H9 (cell line): ENCODE data around the gene EPS8L1. TPM values are rescaled to one million over a fixed set of nuclear protein-coding genes. Genes with fewer than 3 reads are reported as not detected.
A peak's percentile ranks its signal among the peaks of the same experiment; 100 is the strongest.

Experiments
- DNase-seq: peaks from one replicate; pipeline ENCODE4 v3.0.0-alpha.2; 2017
- H2AFZ ChIP-seq: one replicate; pipeline ENCODE4 v1.6.1; 2013; ENCODE audit warnings: mild to moderate bottlenecking, low read length, control low read depth, moderate library complexity
- H2AK5ac ChIP-seq: 2 replicates; pipeline ENCODE4 v1.6.1; 2013; ENCODE audit warnings: low read length, control low read depth, mixed read lengths; ENCODE audit not compliant: insufficient read length
- H2BK120ac ChIP-seq: one replicate; pipeline ENCODE4 v1.6.1; 2013; ENCODE audit warnings: low read depth, mild to moderate bottlenecking, low read length, control low read depth, inconsistent platforms; ENCODE audit not compliant: poor library complexity, severe bottlenecking
- H2BK12ac ChIP-seq: 2 replicates; pipeline ENCODE4 v1.6.1; 2013; ENCODE audit warnings: low read length, control low read depth, mixed read lengths, low read depth; ENCODE audit not compliant: insufficient read length
- H2BK15ac ChIP-seq: 2 replicates; pipeline ENCODE4 v1.6.1; 2013; ENCODE audit warnings: low read depth, low read length, control low read depth
- H2BK20ac ChIP-seq: one replicate; pipeline ENCODE4 v1.6.1; 2013; ENCODE audit warnings: low read depth, mild to moderate bottlenecking, low read length, control low read depth, inconsistent platforms; ENCODE audit not compliant: poor library complexity, severe bottlenecking
- H2BK5ac ChIP-seq: 2 replicates; pipeline ENCODE4 v1.6.1; 2013; ENCODE audit warnings: low read length, control low read depth, mixed read lengths; ENCODE audit not compliant: insufficient read length
- H3K14ac ChIP-seq: 2 replicates; pipeline ENCODE4 v1.6.1; 2013; ENCODE audit warnings: low read length, control low read depth; ENCODE audit not compliant: insufficient read depth
- H3K18ac ChIP-seq: 2 replicates; pipeline ENCODE4 v1.6.1; 2013; ENCODE audit warnings: low read depth, mild to moderate bottlenecking, mixed read lengths, low read length, control low read depth; ENCODE audit not compliant: insufficient read length
- H3K23ac ChIP-seq: 2 replicates; pipeline ENCODE4 v1.6.1; 2013; ENCODE audit warnings: low read length, control low read depth, mixed read lengths, low read depth; ENCODE audit not compliant: insufficient read length
- H3K23me2 ChIP-seq: 2 replicates; pipeline ENCODE4 v1.6.1; 2013; ENCODE audit warnings: low read depth, mild to moderate bottlenecking, mixed read lengths, low read length, control low read depth; ENCODE audit not compliant: insufficient read length, poor library complexity, severe bottlenecking
- H3K27ac ChIP-seq: 2 replicates; pipeline ENCODE4 v1.5.1; 2013; ENCODE audit warnings: low read length, control low read depth, mixed read lengths, low read depth; ENCODE audit not compliant: insufficient read length
- H3K27me3 ChIP-seq: 2 replicates; pipeline ENCODE4 v1.6.1; 2013; ENCODE audit warnings: low read length, control low read depth, inconsistent platforms; ENCODE audit not compliant: insufficient read depth
- H3K4ac ChIP-seq: 2 replicates; pipeline ENCODE4 v1.6.1; 2013; ENCODE audit warnings: low read depth, mild to moderate bottlenecking, control low read depth, inconsistent platforms, low read length, moderate library complexity
- H3K4me1 ChIP-seq: 2 replicates; pipeline ENCODE4 v1.6.1; 2013; ENCODE audit warnings: low read length, control low read depth, inconsistent platforms; ENCODE audit not compliant: insufficient read depth
- H3K4me2 ChIP-seq: 2 replicates; pipeline ENCODE4 v1.6.1; 2013; ENCODE audit warnings: low read length, control low read depth, mixed read lengths; ENCODE audit not compliant: insufficient read length, insufficient read depth
- H3K56ac ChIP-seq: 2 replicates; pipeline ENCODE4 v1.6.1; 2013; ENCODE audit warnings: low read depth, mild to moderate bottlenecking, mixed read lengths, low read length, control low read depth; ENCODE audit not compliant: insufficient read length
- H3K79me1 ChIP-seq: 2 replicates; pipeline ENCODE4 v1.6.1; 2013; ENCODE audit warnings: low read depth, mild to moderate bottlenecking, moderate library complexity, low read length, control low read depth, inconsistent platforms; ENCODE audit not compliant: insufficient read depth, poor library complexity, severe bottlenecking
- H3K79me2 ChIP-seq: 2 replicates; pipeline ENCODE4 v1.6.1; 2013; ENCODE audit warnings: low read length, control low read depth, inconsistent platforms; ENCODE audit not compliant: insufficient read depth
- H3K9ac ChIP-seq: 2 replicates; pipeline ENCODE4 v1.6.1; 2013; ENCODE audit warnings: low read length, control low read depth, mixed read lengths; ENCODE audit not compliant: insufficient read length; ENCODE audit errors: extremely low read depth
- H3K9me3 ChIP-seq: one replicate; pipeline ENCODE4 v1.6.1; 2013; ENCODE audit warnings: low read depth, low read length, inconsistent platforms; ENCODE audit not compliant: control insufficient read depth
- H3T11ph ChIP-seq: one replicate; pipeline ENCODE4 v1.6.1; 2013; ENCODE audit warnings: mild to moderate bottlenecking, low read length, control low read depth, inconsistent platforms
- H4K20me1 ChIP-seq: one replicate; pipeline ENCODE4 v1.6.1; 2013; ENCODE audit not compliant: control insufficient read depth, insufficient read length, insufficient read depth
- H4K5ac ChIP-seq: 2 replicates; pipeline ENCODE4 v1.6.1; 2013; ENCODE audit warnings: low read depth, mild to moderate bottlenecking, mixed read lengths, low read length, control low read depth; ENCODE audit not compliant: insufficient read length
- H4K8ac ChIP-seq: replicated peaks from 2 replicates; pipeline ENCODE4 v1.6.1; 2013; ENCODE audit warnings: low read length, control low read depth, mixed read lengths, low read depth; ENCODE audit not compliant: insufficient read length
- H4K91ac ChIP-seq: 2 replicates; pipeline ENCODE4 v1.6.1; 2013; ENCODE audit warnings: low read depth, mild to moderate bottlenecking, moderate library complexity, mixed read lengths, low read length, control low read depth; ENCODE audit not compliant: insufficient read length
- H3K27ac Mint-ChIP-seq, 3 experiments: 2 replicates in 2 of 3; 3 replicates in 1 of 3; pipeline ENCODE4 v1.8.0; 2020 to 2021; ENCODE audit warnings: mixed read lengths in 3 of 3, mild to moderate bottlenecking in 1 of 3, moderate library complexity in 1 of 3
- H3K27me3 Mint-ChIP-seq: 2 replicates; pipeline ENCODE4 v1.8.0; 2021; ENCODE audit warnings: low read depth, mild to moderate bottlenecking, moderate library complexity, mixed read lengths
- H3K36me3 Mint-ChIP-seq, 3 experiments: 2 replicates in 2 of 3; 3 replicates in 1 of 3; pipeline ENCODE4 v1.8.0; 2020 to 2021; ENCODE audit warnings: low read depth in 3 of 3, mixed read lengths in 3 of 3; ENCODE audit not compliant: insufficient read depth in 1 of 3
- H3K4me1 Mint-ChIP-seq, 2 experiments: 2 replicates each; pipeline ENCODE4 v1.8.0; 2020; ENCODE audit warnings: mixed read lengths in 2 of 2
- H3K4me3 Mint-ChIP-seq, 2 experiments: 2 replicates in 1 of 2; 3 replicates in 1 of 2; pipeline ENCODE4 v1.8.0; 2020 to 2021; ENCODE audit warnings: mild to moderate bottlenecking in 2 of 2, mixed read lengths in 2 of 2, moderate library complexity in 1 of 2
- H3K9me3 Mint-ChIP-seq, 2 experiments: 2 replicates in 1 of 2; 3 replicates in 1 of 2; pipeline ENCODE4 v1.8.0; 2020; ENCODE audit warnings: mild to moderate bottlenecking in 2 of 2, mixed read lengths in 2 of 2, moderate library complexity in 1 of 2
- CTCF ChIP-seq: fragments of 200-600 bp; sonication (generic); conservative IDR thresholded peaks from 3 replicates; pipeline ENCODE4 v1.8.0; 2021; ENCODE audit warnings: antibody characterized with exemption, mild to moderate bottlenecking
- WGBS: extraction: QIAGEN DNeasy Blood & Tissue Kit; methylation state at CpG from one replicate; pipeline ENCODE4 v1.1.7; 2013; ENCODE audit warnings: missing lambda C conversion rate, low lambda C conversion rate, mixed read lengths; ENCODE audit not compliant: insufficient read length; ENCODE audit errors: extremely low coverage; 5-methylcytosine and 5-hydroxymethylcytosine counted together
- total RNA-seq: library from RNA; stranded (reverse); gene quantifications from 2 replicates; pipeline ENCODE4 v1.2.1, GENCODE V29; 2021

EPS8L1 gene
- total RNA-seq, 1 experiment from 2014 or later, result 24.0 TPM

GRCh38 chr19:55116859-55117662 lies 41.4 kb downstream of the EPS8L1 start, which contains the start of gene PPP1R12C:
Gene PPP1R12C, minus strand, starts transcription at chr19:55117637. Its CDS starts 94 bp downstream, at chr19:55117543.
- Histone ChIP-seq H4K5ac (no peak within 1 kb of the TSS), H3K27ac (no peak within 1 kb of the TSS)
- no peaks in the 10 kb centered on the region for H3K9me3 Mint-ChIP-seq

More at GRCh38 chr19:55116859-55117662, 41.4 kb downstream of the EPS8L1 start, which contains the start of gene PPP1R12C:
- H3K18ac ChIP-seq, result peak within 1 kb of the TSS; percentile 30
- no peaks in the 10 kb centered on the region for H3K4me1 ChIP-seq
- Mint-ChIP-seq H3K27me3 (peaks cover 4% of the 10 kb centered on the region), H3K4me3 (peak within 1 kb of the TSS; percentile 92 to 97), H3K4me1 (peaks cover 21 to 30% of the 10 kb centered on the region in 2 experiments), H3K27ac (peak within 1 kb of the TSS; percentile 97 to 99 (median 98)), H3K36me3 (no peaks in the 10 kb centered on the region)
- H4K20me1 ChIP-seq, result peaks cover 3% of the 10 kb centered on the region
- no peak within 1 kb of the TSS for H3K4ac ChIP-seq
- H3K27me3 ChIP-seq, result no peaks in the 10 kb centered on the region
- no peak within 1 kb of the TSS for H2BK12ac ChIP-seq
- H2AFZ ChIP-seq, result peak within 1 kb of the TSS; percentile 62
- WGBS, result no CpG with 5 or more reads among the region's 97 CpGs
- H3K14ac ChIP-seq, result peak within 1 kb of the TSS; percentile 77
- no peak within 1 kb of the TSS for H2BK20ac ChIP-seq
- H3K56ac ChIP-seq, result no peak within 1 kb of the TSS
- no peaks in the 10 kb centered on the region for H3K9me3 ChIP-seq
- H3T11ph ChIP-seq, result no peak within 1 kb of the TSS
- peak within 1 kb of the TSS; percentile 99 for H3K4me2 ChIP-seq
- no peak within 1 kb of the TSS for H2AK5ac ChIP-seq
- H3K79me1 ChIP-seq, result peaks cover 5% of the 10 kb centered on the region
- peak within 1 kb of the TSS; percentile 77 for H3K9ac ChIP-seq
- no peak within 1 kb of the TSS for H4K8ac ChIP-seq
- no peak within 1 kb of the TSS; the same call in 1 of the 2 replicates for H2BK15ac ChIP-seq
- no peak within 1 kb of the TSS for H2BK120ac ChIP-seq
- no peak within 1 kb of the TSS for H3K23ac ChIP-seq
- no peak for TF ChIP-seq CTCF
- H3K23me2 ChIP-seq, result peaks cover 15% of the 10 kb centered on the region
- no peak within 1 kb of the TSS for H2BK5ac ChIP-seq
- H4K91ac ChIP-seq, result no peak within 1 kb of the TSS
- peaks cover 7% of the 10 kb centered on the region; the same call in 1 of the 2 replicates for H3K79me2 ChIP-seq
- DNase-seq, result no peak
